ENCODE data around the gene SIK2.
"Not testable (repeated sequence)": the region's sequence is repeated elsewhere in the genome, so short reads cannot be mapped to it uniquely, and the experiment has no call there.

The SIK2 gene

DNA sequence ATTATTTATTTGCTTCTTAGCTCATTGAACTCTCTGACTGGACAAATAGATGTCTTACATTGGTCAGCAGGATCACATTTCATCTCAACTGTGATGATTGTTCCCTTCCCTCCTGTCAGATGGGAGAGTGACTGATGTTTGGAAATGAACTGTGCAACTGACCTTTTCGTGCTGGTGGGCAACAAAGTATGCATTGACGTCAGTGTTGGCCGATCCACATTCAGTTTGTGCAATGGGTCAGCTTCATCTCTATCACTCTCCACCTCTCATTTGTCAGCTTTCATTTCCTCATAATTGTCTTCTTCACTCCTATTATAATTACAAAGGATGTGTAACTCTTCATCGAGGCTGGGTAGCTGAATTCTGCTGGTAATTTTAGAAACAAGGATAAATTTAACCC is 92.6 kb downstream of the SIK2 start:
- DNase-seq (ENCODE audit: low read depth in 3 of 3, low spot score in 1 of 3) = no peak

GRCh38 chr11:111696556-111696955 is 94.3 kb downstream of the SIK2 start:
- no peak for DNase-seq (ENCODE audit: low read depth in 3 of 3, low spot score in 1 of 3)

GRCh38 chr11:111697933-111698371 is 95.7 kb downstream of the SIK2 start:
- no peak for DNase-seq (ENCODE audit: low read depth in 3 of 3, low spot score in 1 of 3)

- DNase-seq (ENCODE audit: low read depth in 3 of 3, low spot score in 1 of 3) = no peak
These were observed 96.8 kb downstream of the SIK2 start for GRCh38 chr11:111698852-111699559.

DNA sequence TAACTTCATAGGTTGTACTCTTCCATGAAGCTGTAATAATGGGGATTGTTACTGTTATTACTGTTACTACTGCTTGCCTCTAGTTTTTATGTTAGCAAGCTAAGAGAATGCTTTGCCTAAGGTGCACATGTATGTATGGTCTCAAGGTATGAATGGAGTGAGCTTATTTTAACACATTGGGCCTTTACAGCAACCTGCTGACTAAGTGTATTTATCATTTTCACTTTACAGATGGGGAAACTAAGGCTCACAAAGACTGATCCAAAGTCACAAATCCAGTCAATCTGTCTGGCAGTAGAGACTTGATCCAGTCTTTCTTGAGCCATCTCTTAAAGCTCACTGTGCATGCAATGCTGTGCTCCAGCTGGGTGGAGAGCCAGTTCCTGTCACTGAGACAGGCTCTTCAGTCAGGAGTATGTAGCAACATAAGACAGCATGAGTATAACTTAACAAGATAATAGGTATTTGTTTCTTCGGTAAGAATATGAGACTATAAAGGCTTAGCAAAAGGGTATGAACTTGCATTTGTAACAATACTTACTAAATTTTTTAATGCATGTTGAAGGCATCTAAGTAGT is 97.4 kb downstream of the SIK2 start:
- DNase-seq (ENCODE audit: low read depth in 3 of 3, low spot score in 1 of 3) = no peak

DNA sequence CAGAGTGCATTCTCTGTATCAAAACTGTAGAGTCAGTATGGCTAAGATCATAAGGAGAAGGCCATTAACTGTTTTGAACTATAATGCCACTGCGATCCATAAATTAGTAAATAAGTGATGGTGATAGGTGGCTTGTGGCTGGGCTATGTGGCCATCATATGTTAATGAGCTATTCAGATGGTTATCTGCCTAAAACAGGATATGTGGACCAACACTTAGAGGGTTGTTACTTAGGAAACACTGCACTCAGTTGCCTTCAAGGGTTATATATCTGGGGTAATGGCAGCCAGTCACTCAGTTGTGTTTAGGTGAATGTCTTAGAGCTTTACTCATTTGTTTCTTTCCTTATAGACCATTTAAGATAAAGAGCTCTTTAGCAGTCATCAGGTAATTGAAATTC is 97.9 kb downstream of the SIK2 start:
- no peak for DNase-seq (ENCODE audit: low read depth in 3 of 3, low spot score in 1 of 3)

GRCh38 chr11:111702623-111703022 is 100.4 kb downstream of the SIK2 start:
- DNase-seq (ENCODE audit: low read depth in 3 of 3, low spot score in 1 of 3) = no peak

DNA sequence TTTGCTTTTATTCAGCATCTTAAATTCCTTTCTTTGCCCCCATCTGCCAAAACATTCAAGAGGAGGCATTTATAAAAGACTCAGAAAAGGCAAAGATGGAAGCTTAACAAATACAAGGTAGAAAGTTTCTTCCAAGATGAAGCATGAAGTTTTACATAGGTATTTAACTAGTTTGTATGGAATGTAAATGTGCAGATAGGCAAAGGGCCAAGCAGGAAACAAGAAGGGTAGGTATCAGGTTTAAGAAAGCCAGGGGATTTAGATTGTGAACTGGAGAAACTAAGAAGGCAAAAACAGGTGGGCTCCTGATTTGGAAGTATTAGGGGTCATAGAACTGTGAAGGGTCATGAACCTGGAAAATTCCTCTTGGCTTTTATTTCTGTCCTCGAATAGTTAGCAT is 101.3 kb downstream of the SIK2 start:
- no peak for DNase-seq (ENCODE audit: low read depth in 3 of 3, low spot score in 1 of 3)

GRCh38 chr11:111707039-111707690 is 104.9 kb downstream of the SIK2 start:
- DNase-seq (ENCODE audit: low read depth in 3 of 3, low spot score in 1 of 3) = no peak

DNA sequence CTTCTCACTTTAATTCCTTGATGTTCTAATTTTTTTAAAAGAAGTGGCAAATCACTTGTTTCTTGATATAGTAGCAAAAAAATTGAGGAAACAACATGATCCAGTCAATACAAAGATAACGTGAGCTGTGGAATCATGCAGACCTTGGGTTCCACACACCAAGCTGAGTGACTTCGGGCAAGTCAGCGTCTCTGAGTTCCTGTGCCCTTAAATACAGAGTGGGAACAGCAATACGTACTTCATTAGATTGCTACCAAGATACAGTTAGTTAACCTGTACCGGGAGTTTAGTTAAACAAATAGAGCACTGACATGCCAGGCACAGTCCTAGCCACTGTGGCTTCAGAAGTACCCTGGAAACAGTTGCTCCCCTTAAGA is 105.4 kb downstream of the SIK2 start:
- no peak for DNase-seq (ENCODE audit: low read depth in 3 of 3, low spot score in 1 of 3)

DNA sequence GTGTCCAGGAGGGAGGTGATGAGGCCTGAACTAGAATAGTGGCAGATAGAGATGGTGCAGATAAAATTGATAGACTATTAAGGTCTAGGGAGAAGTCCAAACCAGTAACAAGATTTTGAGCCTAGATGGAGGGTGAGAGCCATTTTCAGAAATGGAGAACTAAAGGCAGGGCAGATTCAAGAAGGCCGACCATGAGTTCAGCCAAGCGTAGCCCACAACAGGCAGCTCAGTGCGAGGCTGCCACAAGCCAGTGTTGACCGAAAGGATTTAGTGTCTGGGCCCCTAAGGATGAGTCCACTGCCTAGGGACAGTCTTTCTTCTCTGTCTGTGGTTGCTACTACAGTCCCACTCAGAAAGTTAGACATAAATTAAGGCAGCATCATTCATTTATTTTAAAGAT is 112.3 kb downstream of the SIK2 start:
- DNase-seq (ENCODE audit: low read depth in 3 of 3, low spot score in 1 of 3) = no peak

DNA sequence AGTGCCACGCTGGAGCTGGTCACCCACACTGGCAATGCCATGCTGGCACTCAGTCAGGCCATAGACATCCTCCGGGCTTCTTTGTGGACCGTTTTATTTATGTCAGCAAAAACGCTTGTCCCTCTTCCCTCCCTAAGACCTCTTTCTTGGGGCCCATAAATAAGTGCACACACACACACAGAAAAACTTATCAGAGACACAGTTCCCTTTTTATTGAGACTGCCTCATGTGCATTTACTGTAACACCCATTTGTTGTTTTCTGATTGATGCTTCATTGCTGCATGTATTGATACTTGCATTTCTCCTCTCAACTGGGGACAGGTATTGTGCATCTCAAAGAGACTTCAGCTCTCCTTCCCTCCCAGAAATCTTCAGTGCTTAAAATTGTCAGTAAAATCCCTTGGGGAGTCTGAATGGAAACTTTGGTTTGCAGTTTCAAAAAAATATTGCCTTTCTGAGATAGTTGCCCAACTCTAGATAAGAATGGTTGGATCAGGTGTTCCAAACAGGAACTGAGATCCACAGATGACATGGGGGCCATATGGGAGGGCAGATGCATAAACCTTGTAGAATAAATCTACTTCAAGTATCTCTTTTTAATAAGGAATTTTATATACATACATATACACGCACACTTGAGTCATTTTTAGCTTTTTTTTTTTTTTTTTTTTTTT is 113.0 kb downstream of the SIK2 start:
- no peak for DNase-seq (ENCODE audit: low read depth in 3 of 3, low spot score in 1 of 3)

DNA sequence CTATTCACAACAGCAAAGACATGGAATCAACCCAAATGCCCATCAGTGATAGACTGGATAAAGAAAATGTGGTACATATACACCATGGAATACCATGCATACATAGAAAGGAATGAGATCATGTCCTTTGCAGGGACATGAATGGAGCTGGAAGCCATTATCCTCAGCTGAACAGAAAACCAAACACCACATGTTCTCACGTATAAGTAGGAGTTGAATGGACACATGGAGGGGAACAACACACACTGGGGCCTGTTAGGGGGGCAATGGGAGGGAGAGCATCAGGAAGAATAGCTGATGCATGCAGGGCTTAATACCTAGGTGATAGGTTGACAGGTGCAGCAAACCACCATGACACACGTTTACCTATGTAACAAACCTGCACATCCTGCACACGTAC is 115.4 kb downstream of the SIK2 start:
- DNase-seq (ENCODE audit: low read depth in 3 of 3, low spot score in 1 of 3) = not testable (repeated sequence)

- no peak for DNase-seq (ENCODE audit: low read depth in 3 of 3, low spot score in 1 of 3)
These were observed 116.2 kb downstream of the SIK2 start for GRCh38 chr11:111718436-111718835.

- DNase-seq (ENCODE audit: low read depth in 3 of 3, low spot score in 1 of 3) = no peak
These were observed 116.6 kb downstream of the SIK2 start for GRCh38 chr11:111718859-111719258.

- DNase-seq (ENCODE audit: low read depth in 3 of 3, low spot score in 1 of 3) = no peak
These were observed 117.1 kb downstream of the SIK2 start for GRCh38 chr11:111719379-111719778.

GRCh38 chr11:111720801-111721494 is 118.7 kb downstream of the SIK2 start:
- DNase-seq (ENCODE audit: low read depth in 3 of 3, low spot score in 1 of 3) = no peak

- DNase-seq (ENCODE audit: low read depth in 3 of 3, low spot score in 1 of 3) = no peak
These were observed 120.3 kb downstream of the SIK2 start for GRCh38 chr11:111722501-111722900.

GRCh38 chr11:111723595-111723994 is 121.3 kb downstream of the SIK2 start:
- no peak for DNase-seq (ENCODE audit: low read depth in 3 of 3, low spot score in 1 of 3)

DNA sequence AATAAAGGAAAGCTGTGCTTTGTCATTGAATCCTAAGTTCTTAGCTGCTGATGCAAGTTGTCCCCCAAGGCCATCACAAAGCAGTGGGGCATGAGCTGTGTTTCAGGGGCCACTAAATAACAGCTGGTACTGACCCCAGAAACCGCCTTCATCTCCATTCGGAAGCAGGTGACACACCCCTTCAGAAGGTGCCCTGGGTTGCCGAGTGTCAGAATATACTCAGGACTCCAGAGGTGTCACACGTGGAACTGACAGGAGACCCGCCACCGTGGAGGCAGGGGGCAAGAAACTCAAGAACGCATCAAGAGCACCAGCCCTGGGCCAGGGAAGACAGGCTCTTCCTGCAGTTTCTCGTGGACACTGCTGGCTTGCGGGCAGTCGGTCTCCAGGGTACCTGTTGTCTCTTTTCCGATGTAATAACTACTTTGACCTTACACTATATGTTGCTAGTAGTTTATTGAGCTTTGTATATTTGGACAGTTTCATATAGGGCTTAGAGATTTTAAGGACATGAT is 122.4 kb downstream of the SIK2 start:
- DNase-seq (ENCODE audit: low read depth in 3 of 3, low spot score in 1 of 3) = no peak

DNA sequence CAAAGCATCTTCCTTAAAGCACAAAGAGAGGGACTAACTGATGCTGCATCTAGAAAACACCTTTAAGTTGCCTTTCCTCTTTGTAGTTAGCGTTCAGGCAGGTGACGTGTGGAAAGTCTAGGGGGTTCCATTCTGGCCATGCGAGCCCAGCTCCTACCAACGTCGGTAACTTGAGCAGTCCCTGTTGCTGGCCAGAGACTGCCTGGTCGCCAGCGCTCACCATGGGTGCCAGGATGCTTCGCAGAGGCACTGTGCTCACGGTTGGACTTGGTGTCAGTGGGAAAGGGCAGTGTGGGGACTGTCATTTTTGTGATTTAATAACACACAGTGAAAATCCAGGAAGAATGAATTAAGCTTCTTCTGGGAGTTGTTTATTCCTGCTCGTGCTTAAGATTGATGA is 123.4 kb downstream of the SIK2 start:
- DNase-seq (ENCODE audit: low read depth in 3 of 3, low spot score in 1 of 3) = no peak

All from stimulated activated CD4-positive, alpha-beta T cell treated with anti-CD3 and anti-CD28 coated beads, TNF-alpha, amount 100 ng/mL, for 1 hour (primary cell).